T follicular helper cell (primary cell): ENCODE data around the gene CYB561D2.

Experiments used
- DNase-seq: peaks from one replicate; pipeline ENCODE4 v3.0.0-alpha.2; 2020; ENCODE audit warnings: low read depth

CYB561D2 gene

GRCh38 chr3:50365080-50365841 lies 14.6 kb downstream of the CYB561D2 start:
- DNase-seq = peak; percentile 93

- no peak for DNase-seq
Measured at GRCh38 chr3:50365842-50366220, 15.2 kb downstream of the CYB561D2 start.

GRCh38 chr3:50369012-50369670 lies 18.5 kb downstream of the CYB561D2 start:
- no peak for DNase-seq

- DNase-seq = no peak
Measured at GRCh38 chr3:50370594-50370993, 19.9 kb downstream of the CYB561D2 start.

GRCh38 chr3:50371133-50371685 lies 20.5 kb downstream of the CYB561D2 start:
- DNase-seq = no peak

- no peak for DNase-seq
Measured at GRCh38 chr3:50372349-50372748, 21.7 kb downstream of the CYB561D2 start.

- no peak for DNase-seq
Measured at GRCh38 chr3:50373146-50374051, 22.7 kb downstream of the CYB561D2 start.

- no peak for DNase-seq
Measured at GRCh38 chr3:50374363-50375257, 23.9 kb downstream of the CYB561D2 start.

GRCh38 chr3:50375258-50375931 lies 24.7 kb downstream of the CYB561D2 start:
- DNase-seq = no peak

GRCh38 chr3:50378024-50378423 lies 27.4 kb downstream of the CYB561D2 start:
- DNase-seq = no peak

GRCh38 chr3:50378757-50379156 lies 28.1 kb downstream of the CYB561D2 start:
- no peak for DNase-seq

GRCh38 chr3:50380405-50381085 lies 29.9 kb downstream of the CYB561D2 start:
- DNase-seq = no peak

- no peak for DNase-seq
Measured at GRCh38 chr3:50381383-50381782, 30.7 kb downstream of the CYB561D2 start.

- DNase-seq = no peak
Measured at GRCh38 chr3:50382722-50383121, 32.1 kb downstream of the CYB561D2 start.

- no peak for DNase-seq
Measured at GRCh38 chr3:50383750-50384149, 33.1 kb downstream of the CYB561D2 start.

GRCh38 chr3:50385754-50386153 lies 35.1 kb downstream of the CYB561D2 start:
- no peak for DNase-seq

- DNase-seq = no peak
Measured at GRCh38 chr3:50388016-50388719, 37.5 kb downstream of the CYB561D2 start.

- no peak for DNase-seq
Measured at GRCh38 chr3:50388720-50389413, 38.2 kb downstream of the CYB561D2 start.

- no peak for DNase-seq
Measured at GRCh38 chr3:50389414-50389767, 38.7 kb downstream of the CYB561D2 start.
